ENCODE results near the gene CBLB.

CBLB gene

DNA sequence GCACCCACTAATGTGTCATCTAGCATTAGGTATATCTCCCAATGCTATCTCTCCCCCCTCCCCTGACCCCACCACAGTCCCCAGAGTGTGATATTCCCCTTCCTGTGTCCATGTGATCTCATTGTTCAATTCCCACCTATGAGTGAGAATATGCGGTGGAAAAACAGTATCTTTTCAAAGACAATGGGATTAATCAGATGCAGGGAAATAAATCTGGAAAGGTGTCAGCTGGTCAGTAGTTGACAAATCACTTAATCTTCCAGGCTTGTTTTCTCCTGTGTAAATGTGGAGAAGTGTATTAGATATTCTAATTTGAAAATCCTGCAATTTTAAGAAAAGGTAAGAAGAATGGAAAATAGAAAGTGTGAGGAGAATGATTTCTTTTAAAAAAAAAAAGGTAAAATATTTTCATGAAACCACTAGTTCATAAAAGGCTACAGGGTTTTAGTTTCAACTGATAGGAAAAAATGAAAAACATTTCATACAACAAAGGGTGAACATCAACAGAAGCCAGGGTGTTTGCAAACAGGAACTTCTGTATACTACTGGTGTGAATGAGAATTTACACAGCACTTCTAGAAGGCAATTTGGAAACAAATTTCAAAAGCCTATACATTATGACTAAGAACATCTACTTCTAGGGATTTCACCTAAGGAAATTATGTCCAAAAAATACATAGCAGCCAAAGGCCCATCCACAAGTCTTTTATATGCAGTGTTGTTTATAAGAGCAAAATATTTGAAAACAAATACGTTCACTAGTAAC, 113.5 kb downstream of the CBLB start:
- no peak for DNase-seq (ENCODE audit: low read depth in 2 of 2)
- TF ChIP-seq, protein P1, sequence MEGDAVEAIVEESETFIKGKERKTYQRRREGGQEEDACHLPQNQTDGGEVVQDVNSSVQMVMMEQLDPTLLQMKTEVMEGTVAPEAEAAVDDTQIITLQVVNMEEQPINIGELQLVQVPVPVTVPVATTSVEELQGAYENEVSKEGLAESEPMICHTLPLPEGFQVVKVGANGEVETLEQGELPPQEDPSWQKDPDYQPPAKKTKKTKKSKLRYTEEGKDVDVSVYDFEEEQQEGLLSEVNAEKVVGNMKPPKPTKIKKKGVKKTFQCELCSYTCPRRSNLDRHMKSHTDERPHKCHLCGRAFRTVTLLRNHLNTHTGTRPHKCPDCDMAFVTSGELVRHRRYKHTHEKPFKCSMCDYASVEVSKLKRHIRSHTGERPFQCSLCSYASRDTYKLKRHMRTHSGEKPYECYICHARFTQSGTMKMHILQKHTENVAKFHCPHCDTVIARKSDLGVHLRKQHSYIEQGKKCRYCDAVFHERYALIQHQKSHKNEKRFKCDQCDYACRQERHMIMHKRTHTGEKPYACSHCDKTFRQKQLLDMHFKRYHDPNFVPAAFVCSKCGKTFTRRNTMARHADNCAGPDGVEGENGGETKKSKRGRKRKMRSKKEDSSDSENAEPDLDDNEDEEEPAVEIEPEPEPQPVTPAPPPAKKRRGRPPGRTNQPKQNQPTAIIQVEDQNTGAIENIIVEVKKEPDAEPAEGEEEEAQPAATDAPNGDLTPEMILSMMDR (IDR thresholded peaks at IDR 0.05; ENCODE audit: low read depth, low read length) = no peak
- no peak overlapping the region for H3K4me3 ChIP-seq (replicated peaks in 1 of 2; ENCODE audit: low read depth in 2 of 2, low read length in 2 of 2)

DNA sequence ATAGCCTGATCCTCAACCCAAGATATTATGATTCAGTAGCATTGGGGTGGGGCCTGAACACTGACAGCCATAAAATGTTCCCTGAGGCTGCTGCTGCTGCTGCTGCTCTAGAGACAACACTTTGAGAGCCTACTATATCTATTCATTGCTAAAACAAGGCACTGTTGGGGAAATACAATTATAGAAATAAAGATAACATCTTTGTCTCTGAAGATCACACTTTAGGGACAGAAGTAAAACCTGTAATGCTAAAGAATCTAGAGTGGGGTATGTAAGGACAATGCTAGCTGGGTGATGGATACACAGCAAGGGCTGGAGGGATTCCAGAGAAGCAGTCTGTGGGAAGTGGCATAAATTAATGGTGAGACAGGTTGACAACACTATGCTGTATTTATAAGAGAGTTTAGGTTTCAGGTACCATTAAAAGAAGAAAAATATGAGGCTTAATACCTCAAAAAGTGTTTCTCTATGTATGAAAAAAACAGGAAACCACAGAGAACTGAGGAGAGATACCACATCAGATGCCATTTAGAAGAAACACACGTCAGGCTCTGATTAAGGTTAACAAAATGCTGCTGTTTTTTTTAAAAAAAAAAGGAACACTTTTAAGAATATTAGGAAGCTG, 115.9 kb downstream of the CBLB start:
- no peak overlapping the region for H3K4me3 ChIP-seq (replicated peaks in 1 of 2; ENCODE audit: low read depth in 2 of 2, low read length in 2 of 2)

DNA sequence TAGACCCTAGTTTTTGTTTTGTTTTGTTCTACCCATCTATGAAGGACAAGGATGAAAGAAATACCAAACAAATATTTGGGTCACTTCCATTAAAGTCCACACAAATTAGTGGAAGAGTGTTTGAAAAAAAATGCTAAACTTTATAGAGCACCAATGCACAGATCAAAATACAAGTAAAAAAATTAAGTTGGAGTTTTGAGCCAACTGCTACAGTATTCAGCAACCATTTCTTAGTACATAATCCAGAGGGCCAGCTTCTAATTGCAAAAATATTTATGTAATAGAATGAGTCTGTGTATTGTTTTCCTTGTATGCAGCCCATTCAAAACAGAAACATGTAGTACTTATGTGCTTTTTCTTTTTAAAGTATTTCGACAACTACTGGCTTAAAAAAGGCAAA, 121.1 kb downstream of the CBLB start:
- peak in 1 of 2 donors; percentile 52 for DNase-seq (ENCODE audit: low read depth in 2 of 2)
- TF ChIP-seq, protein P1 (IDR thresholded peaks at IDR 0.05; ENCODE audit: low read depth, low read length) = no peak
- H3K4me3 ChIP-seq (replicated peaks in 1 of 2; ENCODE audit: low read depth in 2 of 2, low read length in 2 of 2) = no peak overlapping the region

More for the DNA sequence above, 115.9 kb downstream of the CBLB start:
- peak; percentile 41 to 55 for DNase-seq (ENCODE audit: low read depth in 2 of 2)
- TF ChIP-seq, protein P1 (IDR thresholded peaks at IDR 0.05; ENCODE audit: low read depth, low read length) = no peak

DNA sequence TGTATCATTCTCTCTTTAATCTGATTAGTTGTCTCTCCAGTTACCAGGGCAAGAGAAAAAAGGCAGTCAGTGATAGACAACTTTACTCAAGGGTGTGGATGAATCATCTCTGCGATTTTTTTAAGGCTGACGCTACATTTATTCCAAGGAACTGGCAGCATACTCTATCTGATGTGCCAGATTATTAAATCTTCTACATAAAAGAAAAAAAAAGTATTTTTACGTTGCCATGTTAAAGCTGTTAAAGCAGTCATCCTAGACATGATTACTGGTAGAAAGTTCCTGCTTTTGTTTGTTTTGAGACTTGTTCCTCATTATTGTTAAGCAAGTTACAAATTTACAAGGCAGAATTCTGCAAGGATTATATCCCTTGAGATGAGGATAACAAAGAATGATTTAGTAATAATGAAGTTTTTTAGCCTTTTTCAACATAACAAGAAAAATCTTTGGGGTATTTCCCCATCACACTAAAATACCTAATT, 121.7 kb downstream of the CBLB start:
- no peak overlapping the region for H3K4me3 ChIP-seq (replicated peaks in 1 of 2; ENCODE audit: low read depth in 2 of 2, low read length in 2 of 2)
- peak; percentile 74 to 87 for DNase-seq (ENCODE audit: low read depth in 2 of 2)
- TF ChIP-seq, protein P1 (IDR thresholded peaks at IDR 0.05; ENCODE audit: low read depth, low read length) = no peak

DNA sequence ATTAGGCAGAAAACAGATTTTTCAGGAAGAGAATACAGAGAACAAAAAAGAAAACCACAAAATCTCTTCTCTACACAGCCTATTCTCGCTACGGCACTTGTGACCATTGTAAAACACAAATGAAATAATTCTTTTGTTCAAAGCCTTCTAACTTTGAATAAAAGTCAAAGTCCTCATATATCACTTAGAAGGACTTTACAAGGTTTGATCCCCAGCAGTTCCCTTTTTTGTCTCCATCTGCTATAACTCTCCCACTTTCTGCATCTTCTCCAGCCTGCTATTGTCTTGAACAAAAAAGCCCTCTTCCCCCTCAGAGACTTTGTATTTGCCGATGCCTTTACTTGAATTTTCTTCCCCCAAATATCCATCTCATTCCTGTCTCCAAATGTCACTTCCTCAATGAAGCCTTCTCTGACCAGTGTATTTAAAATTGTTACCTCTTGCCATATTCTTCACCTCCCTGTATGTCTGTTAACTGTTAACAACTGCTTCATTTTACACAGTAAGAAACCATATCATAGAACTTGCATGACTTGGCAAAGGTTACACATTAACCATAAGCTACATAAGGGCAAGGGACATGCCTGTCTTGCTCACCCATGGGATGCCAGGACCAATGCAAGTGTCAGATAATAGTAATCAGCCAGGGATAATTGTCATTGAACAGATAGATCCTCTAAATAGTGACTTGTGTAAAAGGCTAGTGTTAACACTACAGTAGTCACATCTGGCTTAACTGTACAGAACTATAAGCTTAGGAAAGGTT, 122.4 kb downstream of the CBLB start:
- TF ChIP-seq, protein P1 (IDR thresholded peaks at IDR 0.05; ENCODE audit: low read depth, low read length) = no peak
- DNase-seq (ENCODE audit: low read depth in 2 of 2) = peak in 1 of 2 donors; percentile 26
- H3K4me3 ChIP-seq (replicated peaks in 1 of 2; ENCODE audit: low read depth in 2 of 2, low read length in 2 of 2) = no peak overlapping the region

DNA sequence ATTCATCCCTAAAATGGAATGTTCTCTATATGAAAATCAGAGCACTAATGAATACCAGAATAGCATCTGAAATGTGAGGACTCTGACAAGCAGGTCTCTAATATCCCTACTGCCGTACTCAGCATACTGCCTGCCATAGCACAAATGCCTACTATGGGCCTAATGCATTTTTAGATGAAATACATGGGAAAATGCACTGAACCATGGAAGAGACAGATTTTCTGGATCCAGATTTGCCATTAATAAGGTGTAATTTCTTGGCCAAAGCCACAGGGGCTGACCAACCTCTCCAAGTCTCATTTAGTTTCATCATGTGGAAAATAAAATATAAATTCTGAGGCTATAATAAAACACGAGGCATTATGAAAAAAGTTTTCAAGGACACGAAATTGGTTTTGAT, 123.8 kb downstream of the CBLB start:
- TF ChIP-seq, protein P1 (IDR thresholded peaks at IDR 0.05; ENCODE audit: low read depth, low read length) = no peak
- H3K4me3 ChIP-seq (replicated peaks in 1 of 2; ENCODE audit: low read depth in 2 of 2, low read length in 2 of 2) = no peak overlapping the region

More for the DNA sequence above, 123.8 kb downstream of the CBLB start:
- DNase-seq (ENCODE audit: low read depth in 2 of 2) = no peak
